Naive thymus-derived CD8-positive, alpha-beta T cell (primary cell): ENCODE measurements around the gene PRPF6. TPM values are rescaled to one million over a fixed set of nuclear protein-coding genes. Genes with fewer than 3 reads are reported as not detected.

Experiments used
- ATAC-seq, 2 donors: fragments of 150-1000 bp; cut with Tn5 transposase in 1 of 2; sonication (Bioruptor Pico), chemical (Tn5 transposase) in 1 of 2; 1 replicate in 1 of 2; 2 replicates in 1 of 2; pipeline ENCODE4 v1.10.0; 2021; ENCODE audit warnings: mild to moderate bottlenecking in 2 of 2, moderate library complexity in 2 of 2
- POLR2A ChIA-PET: fragments of 350-600 bp; sonication (Branson Sonifier 250); formaldehyde crosslinking; loops from one replicate; lab custom pipeline; 2021; ENCODE audit warnings: antibody characterized with exemption; lab: Charles Lee
- DNase-seq, 10 donors: peaks; one replicate each; pipeline versions ENCODE4 v3.0.0 to v3.0.0-alpha.2; 2020 to 2022
- H3K27ac Mint-ChIP-seq, 10 donors: one replicate each; pipeline ENCODE4 v1.8.0; 2020 to 2022; ENCODE audit warnings: mild to moderate bottlenecking in 10 of 10, mixed read lengths in 10 of 10, moderate library complexity in 4 of 10, inconsistent platforms in 1 of 10
- H3K27me3 Mint-ChIP-seq, 5 donors: one replicate each; pipeline ENCODE4 v1.8.0; 2021 to 2022; ENCODE audit warnings: mixed read lengths in 5 of 5
- H3K36me3 Mint-ChIP-seq, 3 donors: one replicate each; pipeline ENCODE4 v1.8.0; 2020 to 2022; ENCODE audit warnings: mixed read lengths in 3 of 3, mild to moderate bottlenecking in 2 of 3, inconsistent platforms in 1 of 3
- H3K4me1 Mint-ChIP-seq, 4 donors: one replicate each; pipeline ENCODE4 v1.8.0; 2021 to 2022; ENCODE audit warnings: mixed read lengths in 4 of 4
- H3K4me3 Mint-ChIP-seq, 10 donors: one replicate each; pipeline ENCODE4 v1.8.0; 2020 to 2022; ENCODE audit warnings: mild to moderate bottlenecking in 10 of 10, mixed read lengths in 10 of 10, moderate library complexity in 6 of 10, inconsistent platforms in 1 of 10
- H3K9me3 Mint-ChIP-seq, 9 donors: one replicate each; pipeline ENCODE4 v1.8.0; 2020 to 2022; ENCODE audit warnings: mixed read lengths in 9 of 9, mild to moderate bottlenecking in 3 of 9, inconsistent platforms in 1 of 9, moderate library complexity in 1 of 9
- polyA plus RNA-seq, 3 donors: library from polyadenylated mRNA; unstranded; fragments of 300-500 nt; fragmentation: Illumina TruSeq; gene quantifications; one replicate each; pipeline ENCODE4 v1.2.3, GENCODE V29; 2021
- total RNA-seq, 8 experiments: library from RNA in 2 of 8; stranded (reverse) in 2 of 8; gene quantifications; one replicate each; pipeline ENCODE4 v1.2.3 and lab custom pipeline; 2021 to 2026

PRPF6 gene
- total and polyA plus RNA-seq, 5 experiments from 2014 or later = 67.2 to 110 (median 91.1) TPM

DNA sequence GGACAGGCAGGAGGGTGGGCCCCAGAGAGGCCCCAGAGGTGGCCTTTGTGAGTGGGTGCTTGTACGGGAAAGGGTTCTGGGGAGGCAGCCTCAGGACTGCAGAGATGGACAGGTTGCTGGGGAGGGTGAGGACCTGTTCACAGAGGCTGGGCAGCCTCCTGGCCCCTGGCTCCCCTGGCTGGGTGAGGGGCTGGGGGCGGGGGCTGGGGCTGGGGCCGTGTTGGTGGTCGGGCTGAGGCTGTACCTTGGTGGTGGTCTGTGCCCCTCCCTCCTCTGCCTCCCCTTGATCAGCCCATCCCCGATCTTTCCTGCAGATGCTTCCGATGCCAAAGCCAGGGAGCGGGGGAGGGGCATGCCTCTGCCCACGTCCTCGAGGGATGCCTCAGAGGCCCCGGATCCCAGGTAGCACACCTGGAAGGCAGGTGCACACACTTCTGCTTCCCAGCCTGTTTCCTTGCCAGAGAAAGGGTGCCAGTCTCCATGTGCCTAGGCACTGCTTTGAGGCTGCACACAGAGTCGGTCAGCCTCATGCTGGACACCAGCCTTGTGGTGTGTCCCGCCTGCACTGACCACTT is 86.9 kb downstream of the PRPF6 start:
- Mint-ChIP-seq H3K4me3 (no peak overlapping the region), H3K27ac (peak overlapping the region in 2 of 10 donors; percentile 14 to 67), H3K27me3 (no peaks in the 10 kb centered on the region), H3K9me3 (no peaks in the 10 kb centered on the region), H3K4me1 (peaks cover 25 to 55% (median 50%) of the 10 kb centered on the region in 4 donors), H3K36me3 (peaks cover 0 to 2% (median 0%) of the 10 kb centered on the region in 3 donors)
- ATAC-seq (no peak), DNase-seq (no peak)
- POLR2A ChIA-PET = interaction anchor here (4.9 kb wide), 1 partner anchor 10 kb away, joined by 47 read pairs; the partner anchor contains the start of genes OPRL1 and RGS19

DNA sequence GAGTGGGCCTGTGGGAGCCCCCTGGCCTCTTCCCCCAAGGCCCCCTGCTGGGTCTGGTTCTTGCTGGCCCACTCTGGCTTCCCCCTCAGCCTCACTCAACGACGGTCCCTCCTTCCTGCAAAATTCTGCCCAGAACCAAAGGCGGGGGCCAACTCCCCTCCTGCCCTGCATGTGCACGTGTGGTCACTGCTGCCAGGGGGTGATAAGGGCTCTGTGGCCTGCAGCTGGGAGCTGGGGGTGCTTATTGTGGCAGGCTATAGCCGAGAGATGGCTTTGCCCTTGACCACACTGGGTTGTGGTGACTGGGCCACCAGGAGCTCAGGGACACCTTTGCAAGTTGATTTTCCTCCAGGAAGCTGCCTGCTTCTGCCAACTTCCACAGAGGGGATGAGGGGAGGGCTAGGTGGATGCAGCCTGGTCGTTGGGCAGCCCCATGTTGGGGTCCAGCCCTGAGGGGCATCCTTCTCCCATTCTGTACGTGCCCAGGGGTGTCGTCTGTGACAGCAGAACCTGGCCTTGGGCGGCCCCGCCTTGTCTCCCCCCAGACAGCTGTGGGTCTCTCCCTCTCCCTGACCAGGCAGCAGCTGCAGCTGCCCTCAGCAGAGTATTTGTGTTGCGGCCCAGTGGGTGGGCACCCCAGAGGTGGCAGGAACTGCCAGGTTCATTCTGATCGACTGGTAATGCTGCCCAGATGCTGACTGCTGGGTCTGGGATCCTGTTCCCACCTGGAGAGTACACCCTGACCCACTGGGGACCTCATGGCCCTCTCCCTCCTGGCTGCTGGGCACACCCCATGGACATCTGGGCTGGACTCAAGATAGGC is 87.7 kb downstream of the PRPF6 start:
- DNase-seq (no peak), ATAC-seq (no peak)
- Mint-ChIP-seq H3K27me3 (no peaks in the 10 kb centered on the region), H3K36me3 (peaks cover 0 to 6% (median 0%) of the 10 kb centered on the region in 3 donors), H3K27ac (peak overlapping the region in 3 of 10 donors; percentile 14 to 67 (median 27)), H3K4me1 (peaks cover 25 to 58% (median 48%) of the 10 kb centered on the region in 4 donors), H3K4me3 (no peak overlapping the region), H3K9me3 (no peaks in the 10 kb centered on the region)
- POLR2A ChIA-PET = interaction anchor here (4.9 kb wide), 1 partner anchor 9 kb away, joined by 47 read pairs; the partner anchor contains the start of genes OPRL1 and RGS19

DNA sequence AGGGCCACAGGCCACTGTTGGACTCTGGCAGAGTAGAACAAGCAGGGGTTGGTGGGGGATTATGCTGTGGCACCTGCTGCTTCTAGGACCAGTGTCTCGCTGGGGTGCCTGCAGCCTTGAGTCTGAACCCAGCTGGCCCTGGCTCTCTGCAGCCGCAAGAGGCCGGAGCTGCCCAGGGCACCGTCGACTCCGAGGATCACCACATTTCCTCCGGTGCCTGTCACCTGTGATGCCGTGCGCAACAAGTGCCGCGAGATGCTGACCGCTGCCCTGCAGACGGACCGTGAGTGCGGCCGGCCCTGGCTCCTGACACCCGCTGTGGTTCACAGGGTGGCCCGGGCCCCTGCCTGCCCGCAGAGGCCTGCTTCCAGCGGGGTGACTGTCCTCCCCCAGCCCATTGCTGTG is 88.3 kb downstream of the PRPF6 start:
- no peaks in the 10 kb centered on the region for H3K27me3 Mint-ChIP-seq
- no peak for ATAC-seq
- H3K36me3 Mint-ChIP-seq = peaks cover 0 to 10% (median 0%) of the 10 kb centered on the region in 3 donors
- peaks cover 20 to 52% (median 41%) of the 10 kb centered on the region in 4 donors for H3K4me1 Mint-ChIP-seq
- DNase-seq = no peak
- POLR2A ChIA-PET = interaction anchor here (1.0 to 4.9 kb wide), 2 partner anchors 9 to 89 kb away, joined by 3 to 47 read pairs; partner anchors contain the start of genes OPRL1, PRPF6 and RGS19
- no peak overlapping the region for H3K27ac Mint-ChIP-seq
- H3K4me3 Mint-ChIP-seq = no peak overlapping the region
- no peaks in the 10 kb centered on the region for H3K9me3 Mint-ChIP-seq

DNA sequence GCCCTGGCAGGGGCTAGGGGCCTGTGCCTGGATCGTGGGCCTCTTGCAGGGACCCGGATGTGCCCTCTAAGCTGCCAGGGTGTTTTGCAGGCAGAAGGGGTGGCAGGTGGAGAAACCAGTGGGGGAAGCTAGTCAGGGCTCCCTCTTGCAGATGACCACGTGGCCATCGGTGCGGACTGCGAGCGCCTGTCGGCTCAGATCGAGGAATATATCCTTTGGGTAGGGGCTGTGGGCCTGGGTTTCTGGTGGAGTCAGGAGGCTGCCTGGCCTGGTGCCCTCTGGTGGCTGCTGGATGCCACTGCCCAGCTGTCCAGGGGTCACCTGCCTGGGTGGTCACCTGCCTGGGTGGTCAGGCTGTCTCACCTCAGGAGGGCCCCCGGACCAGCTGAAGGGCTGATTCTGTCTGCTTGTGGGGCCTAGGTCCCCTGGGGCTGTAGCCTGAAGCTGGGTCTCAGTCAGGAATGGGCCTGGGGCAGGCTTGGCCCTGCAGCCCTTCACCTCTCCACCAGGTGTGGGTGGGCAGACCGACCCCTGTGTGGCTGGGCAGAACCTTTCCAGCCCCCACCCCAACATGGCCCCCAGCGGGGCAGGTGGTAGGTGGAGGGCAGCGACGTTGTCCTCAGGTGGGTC is 88.8 kb downstream of the PRPF6 start:
- Mint-ChIP-seq H3K27ac (peak overlapping the region in 1 of 10 donors; percentile 32), H3K9me3 (no peaks in the 10 kb centered on the region), H3K36me3 (peaks cover 0 to 16% (median 0%) of the 10 kb centered on the region in 3 donors), H3K4me3 (no peak overlapping the region), H3K27me3 (no peaks in the 10 kb centered on the region), H3K4me1 (peaks cover 16 to 47% (median 36%) of the 10 kb centered on the region in 4 donors)
- no peak for DNase-seq
- POLR2A ChIA-PET = interaction anchor here (1.0 to 4.9 kb wide), 2 partner anchors 8 to 89 kb away, joined by 3 to 47 read pairs; partner anchors contain the start of genes OPRL1, PRPF6 and RGS19
- ATAC-seq = no peak

DNA sequence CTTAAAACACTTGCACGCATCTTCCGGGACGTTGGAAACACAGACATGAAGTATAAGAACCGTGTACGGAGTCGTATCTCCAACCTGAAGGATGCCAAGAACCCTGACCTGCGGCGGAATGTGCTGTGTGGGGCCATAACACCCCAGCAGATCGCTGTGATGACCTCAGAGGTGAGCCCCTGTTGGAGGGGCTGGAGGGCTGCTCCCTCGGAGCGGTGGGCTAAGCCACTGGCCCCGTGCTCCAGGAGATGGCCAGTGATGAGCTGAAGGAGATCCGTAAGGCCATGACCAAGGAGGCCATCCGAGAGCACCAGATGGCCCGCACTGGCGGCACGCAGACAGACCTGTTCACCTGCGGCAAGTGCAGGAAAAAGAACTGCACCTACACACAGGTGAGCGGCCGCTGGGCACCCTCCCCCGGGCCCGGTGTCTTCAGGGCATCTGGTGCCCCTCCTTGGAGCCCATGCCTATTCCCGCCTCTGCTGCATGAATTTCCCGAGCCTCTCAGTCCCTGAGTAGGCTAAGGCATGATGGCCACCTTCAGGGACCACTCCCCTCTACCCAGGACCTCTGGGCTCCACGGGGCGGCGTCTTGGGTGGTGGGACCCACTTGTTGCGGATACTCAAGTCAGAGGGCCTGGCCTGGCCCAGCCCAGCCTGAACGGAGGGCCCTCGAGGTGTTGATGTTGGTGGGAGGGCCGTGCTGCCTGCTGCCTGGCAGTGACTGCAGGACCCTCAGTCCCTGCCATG is 89.5 kb downstream of the PRPF6 start:
- POLR2A ChIA-PET = interaction anchor here (4.9 kb wide), 1 partner anchor 7 kb away, joined by 47 read pairs; the partner anchor contains the start of genes OPRL1 and RGS19
- H3K27ac Mint-ChIP-seq = peak overlapping the region in 2 of 10 donors; percentile 10 to 20
- DNase-seq = no peak

DNA sequence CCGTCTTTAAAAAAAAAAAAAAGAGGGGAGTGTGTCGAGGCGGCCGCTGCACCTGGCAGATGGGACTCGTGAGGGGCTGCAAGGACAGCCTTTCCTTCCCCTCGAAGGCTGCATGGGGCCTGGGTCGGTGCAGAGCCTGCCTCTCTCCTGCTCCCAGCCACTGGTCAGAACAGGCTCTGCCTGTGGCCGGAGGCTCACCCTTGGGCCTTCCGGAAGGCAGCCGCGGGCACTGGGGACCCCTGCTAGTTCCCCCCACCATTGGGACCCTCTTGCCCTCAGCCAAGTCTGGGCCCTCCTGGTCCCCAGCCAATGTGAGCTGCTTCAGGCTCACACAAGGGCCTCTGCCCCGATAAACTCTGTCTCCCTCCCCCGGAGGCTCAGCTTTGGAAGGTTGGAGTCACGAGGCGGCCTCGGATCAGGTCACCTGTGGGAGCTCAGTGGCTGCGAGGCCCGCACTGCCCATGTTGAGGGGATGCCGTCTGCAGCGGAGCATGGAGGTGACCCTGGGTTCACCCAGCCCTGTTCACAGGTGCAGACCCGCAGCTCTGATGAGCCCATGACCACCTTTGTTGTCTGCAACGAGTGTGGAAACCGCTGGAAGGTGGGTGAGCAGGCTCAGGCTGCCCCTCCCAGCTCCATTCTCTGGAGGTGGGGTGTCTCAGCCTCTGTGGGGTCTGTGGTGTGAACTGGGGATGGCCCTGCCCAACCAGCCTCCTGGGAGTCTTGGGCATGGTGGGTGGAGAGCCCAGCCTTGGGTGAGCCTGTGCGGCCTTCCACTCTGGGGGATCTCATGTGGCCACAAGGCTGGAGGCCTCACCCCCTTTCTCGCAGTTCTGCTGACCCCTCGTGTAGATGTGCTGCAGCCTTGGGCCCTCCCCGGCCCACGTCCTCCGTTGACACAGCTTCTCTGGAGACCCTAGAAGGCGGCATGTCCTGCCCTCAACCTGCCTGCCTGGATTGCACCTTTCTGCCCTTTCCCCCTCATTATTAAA is 90.7 kb downstream of the PRPF6 start:
- POLR2A ChIA-PET = interaction anchor here (1.2 to 1.3 kb wide), 5 partner anchors 9 to 446 kb away, joined by 3 to 5 read pairs (median 4); partner anchors contain the start of gene TCEA2
- Mint-ChIP-seq H3K27me3 (no peaks in the 10 kb centered on the region), H3K4me3 (no peak overlapping the region), H3K4me1 (peaks cover 9 to 35% (median 28%) of the 10 kb centered on the region in 4 donors), H3K27ac (peak overlapping the region in 3 of 10 donors; percentile 33 to 79 (median 59)), H3K9me3 (no peaks in the 10 kb centered on the region), H3K36me3 (peaks cover 0 to 31% (median 0%) of the 10 kb centered on the region in 3 donors)
- ATAC-seq (no peak), DNase-seq (no peak)

More for the DNA sequence above, 89.5 kb downstream of the PRPF6 start:
- H3K4me1 Mint-ChIP-seq = peaks cover 14 to 43% (median 32%) of the 10 kb centered on the region in 4 donors
- H3K9me3 Mint-ChIP-seq = no peaks in the 10 kb centered on the region
- ATAC-seq = no peak
- no peaks in the 10 kb centered on the region for H3K27me3 Mint-ChIP-seq
- H3K4me3 Mint-ChIP-seq = no peak overlapping the region
- peaks cover 0 to 22% (median 0%) of the 10 kb centered on the region in 3 donors for H3K36me3 Mint-ChIP-seq

DNA sequence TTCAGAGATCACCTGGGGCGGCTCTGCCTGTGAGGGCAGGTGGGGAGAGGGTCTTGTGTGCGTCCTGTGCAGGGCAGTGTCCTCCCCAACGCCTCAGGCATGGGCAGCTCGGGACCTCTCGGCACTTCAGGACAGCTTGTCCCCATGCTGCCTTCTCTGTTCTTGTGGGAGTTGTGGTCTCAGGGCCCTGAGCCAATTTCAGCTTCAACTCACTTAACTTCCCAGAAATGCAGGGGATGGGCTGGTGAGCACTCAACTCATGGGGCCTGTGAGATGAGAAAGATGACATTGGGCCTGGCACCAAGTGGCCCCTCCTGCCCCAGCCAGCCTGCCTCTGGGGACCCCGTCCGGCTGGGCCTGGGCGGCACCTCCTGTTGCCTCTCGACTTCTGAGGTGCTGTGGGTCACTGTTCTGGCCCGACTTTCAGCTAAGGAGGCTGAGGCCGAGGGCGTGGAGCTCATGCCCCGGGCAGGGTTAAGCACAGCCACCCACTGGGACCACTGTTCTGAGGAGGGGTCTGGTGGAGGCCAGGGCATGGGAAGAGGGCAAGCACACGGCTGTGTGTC is 91.6 kb downstream of the PRPF6 start:
- Mint-ChIP-seq H3K4me3 (no peak overlapping the region), H3K4me1 (peaks cover 8 to 31% (median 26%) of the 10 kb centered on the region in 4 donors), H3K27ac (peak overlapping the region in 3 of 10 donors; percentile 6 to 61 (median 59)), H3K36me3 (peaks cover 0 to 33% (median 0%) of the 10 kb centered on the region in 3 donors), H3K27me3 (no peaks in the 10 kb centered on the region), H3K9me3 (no peaks in the 10 kb centered on the region)
- no peak for ATAC-seq
- POLR2A ChIA-PET = interaction anchor here (1.2 to 1.3 kb wide), 5 partner anchors 8 to 447 kb away, joined by 3 to 5 read pairs (median 4); partner anchors contain the start of gene TCEA2
- no peak for DNase-seq

DNA sequence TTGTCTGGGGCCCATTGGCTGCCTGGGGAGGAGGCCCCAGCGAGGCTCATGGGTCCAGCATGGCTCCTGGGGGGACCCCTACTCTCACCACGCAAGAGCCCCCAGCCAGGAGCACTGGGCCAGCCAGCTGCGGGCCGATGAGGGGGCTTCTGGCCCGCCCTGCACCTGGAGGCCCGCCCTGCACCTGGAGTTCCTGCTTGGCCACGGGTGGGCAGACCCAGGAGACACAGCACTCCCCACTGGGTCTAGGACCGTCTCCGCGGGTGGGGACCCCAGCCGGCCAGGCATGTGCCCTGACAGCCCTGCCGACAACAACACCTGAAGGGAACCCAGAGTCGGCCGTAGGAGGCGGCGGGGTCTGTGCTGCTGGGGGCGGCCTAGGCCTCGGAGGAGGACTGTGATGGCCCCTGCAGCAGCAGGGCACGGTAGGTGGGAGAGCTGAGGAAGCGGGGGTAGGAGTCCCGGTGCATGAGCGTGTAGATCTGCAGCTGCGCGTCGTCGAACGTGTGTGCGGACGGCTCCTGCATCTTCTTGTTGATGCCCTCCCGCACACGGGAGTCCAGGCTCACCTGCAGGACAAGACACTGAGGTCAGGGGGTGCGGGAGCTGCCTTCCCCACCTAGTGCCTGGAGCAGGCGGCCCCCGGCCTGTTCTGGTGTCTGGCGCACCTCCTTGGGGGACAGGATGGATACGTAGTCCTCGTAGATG is 92.7 kb downstream of the PRPF6 start:
- POLR2A ChIA-PET = interaction anchor here (1.6 kb wide), 1 partner anchor 11 kb away, joined by 4 read pairs; the partner anchor contains the start of gene TCEA2
- peak overlapping the region in 2 of 10 donors; percentile 4 to 19 for H3K27ac Mint-ChIP-seq

DNA sequence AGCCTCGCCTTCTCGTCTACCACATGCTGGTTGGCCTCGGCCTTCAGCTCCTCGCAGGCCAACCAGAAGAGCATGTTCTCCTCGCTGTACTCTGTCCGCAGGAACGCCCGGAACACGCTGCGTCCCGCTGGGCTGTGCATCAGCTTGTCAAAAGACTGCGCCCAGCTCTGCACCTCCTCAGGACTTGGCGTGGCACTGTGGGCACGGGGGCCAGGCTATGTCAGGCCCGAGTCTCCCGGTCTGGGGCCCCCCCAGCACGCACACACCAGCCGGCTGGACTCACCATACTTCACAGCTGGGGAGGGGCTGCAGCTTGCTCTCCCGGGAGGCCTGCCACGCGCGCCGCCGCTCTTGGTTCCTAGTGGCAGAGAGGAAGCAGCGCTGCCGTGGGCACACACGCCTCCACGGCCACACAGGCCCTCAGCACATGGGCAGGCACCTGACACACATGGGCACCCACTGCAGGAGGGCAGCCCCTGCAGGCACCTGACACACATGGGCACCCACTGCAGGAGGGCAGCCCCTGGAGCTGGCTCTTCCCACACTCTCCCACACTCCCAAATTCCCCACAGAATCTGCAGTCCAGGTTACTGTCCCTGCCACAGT is 93.4 kb downstream of the PRPF6 start:
- Mint-ChIP-seq H3K9me3 (no peaks in the 10 kb centered on the region), H3K36me3 (peaks cover 0 to 33% (median 0%) of the 10 kb centered on the region in 3 donors), H3K4me1 (peaks cover 9 to 35% (median 31%) of the 10 kb centered on the region in 4 donors), H3K27me3 (no peaks in the 10 kb centered on the region), H3K4me3 (no peak overlapping the region), H3K27ac (peak overlapping the region in 1 of 10 donors; percentile 34)
- DNase-seq = no peak
- POLR2A ChIA-PET = interaction anchor here (1.6 kb wide), 1 partner anchor 12 kb away, joined by 4 read pairs; the partner anchor contains the start of gene TCEA2
- ATAC-seq = no peak

More for the DNA sequence above, 92.7 kb downstream of the PRPF6 start:
- Mint-ChIP-seq H3K4me1 (peaks cover 8 to 33% (median 30%) of the 10 kb centered on the region in 4 donors), H3K27me3 (no peaks in the 10 kb centered on the region), H3K9me3 (no peaks in the 10 kb centered on the region), H3K36me3 (peaks cover 0 to 33% (median 0%) of the 10 kb centered on the region in 3 donors), H3K4me3 (no peak overlapping the region)
- DNase-seq (no peak), ATAC-seq (no peak)
